Activated CD4-positive, alpha-beta T cell treated with anti-CD3 and anti-CD28 coated beads, Interleukin-2, Interleukin-4, amounts not matched to agents 100 ng/mL and 50 ng/mL, durations not matched to agents 16 hours and 8 hours (primary cell): ENCODE measurements around the gene GALR3.

Experiments
- DNase-seq: peaks from one replicate; pipeline ENCODE4 v3.0.0-alpha.2; 2020; ENCODE audit warnings: low spot score

GALR3 gene

DNA sequence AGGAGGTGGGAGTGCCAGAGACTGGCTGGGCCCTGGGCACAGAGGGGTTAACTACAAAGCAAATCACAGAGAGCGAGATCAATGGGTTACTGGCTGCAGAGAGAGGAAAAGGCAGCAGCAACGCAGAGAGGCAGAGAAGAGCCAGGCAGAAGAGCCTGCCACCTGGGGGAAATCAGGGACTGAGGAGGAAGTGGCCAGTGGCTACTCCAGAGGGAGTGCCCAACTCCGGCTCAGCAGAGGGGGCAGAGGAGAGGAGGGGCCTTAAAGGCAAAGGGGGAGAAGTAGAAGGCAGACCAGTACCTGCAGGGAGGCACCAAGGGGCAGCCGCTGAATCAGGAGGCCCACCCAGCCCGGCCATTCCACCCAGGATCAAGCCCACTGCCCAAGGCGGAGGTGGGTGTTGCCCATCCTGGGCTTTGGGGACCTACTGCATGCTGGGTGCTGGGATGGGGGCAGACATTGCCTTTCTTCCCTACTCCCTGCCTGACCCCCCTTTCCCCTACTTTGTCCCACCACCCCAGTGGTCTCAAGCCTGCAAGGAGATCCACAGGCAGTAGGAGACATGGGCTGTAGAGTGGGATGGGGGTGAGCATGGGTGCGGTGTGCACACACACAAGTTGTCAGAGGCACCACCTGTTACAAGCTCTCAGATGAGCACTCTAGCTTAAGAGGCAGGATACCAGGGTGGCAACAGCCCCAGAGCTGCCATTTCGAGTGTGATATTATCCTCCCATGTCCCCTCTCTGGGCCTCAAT lies 926 bp upstream of the GALR3 start:
- no peak for DNase-seq

GRCh38 chr22:37824674-37825641 lies 1.8 kb downstream of the GALR3 start:
- DNase-seq = peak; percentile 30

GRCh38 chr22:37827056-37827455 lies 3.9 kb downstream of the GALR3 start:
- DNase-seq = no peak

GRCh38 chr22:37830093-37830842 lies 7.1 kb downstream of the GALR3 start:
- no peak for DNase-seq

GRCh38 chr22:37831472-37831871 lies 8.3 kb downstream of the GALR3 start:
- DNase-seq = no peak

DNA sequence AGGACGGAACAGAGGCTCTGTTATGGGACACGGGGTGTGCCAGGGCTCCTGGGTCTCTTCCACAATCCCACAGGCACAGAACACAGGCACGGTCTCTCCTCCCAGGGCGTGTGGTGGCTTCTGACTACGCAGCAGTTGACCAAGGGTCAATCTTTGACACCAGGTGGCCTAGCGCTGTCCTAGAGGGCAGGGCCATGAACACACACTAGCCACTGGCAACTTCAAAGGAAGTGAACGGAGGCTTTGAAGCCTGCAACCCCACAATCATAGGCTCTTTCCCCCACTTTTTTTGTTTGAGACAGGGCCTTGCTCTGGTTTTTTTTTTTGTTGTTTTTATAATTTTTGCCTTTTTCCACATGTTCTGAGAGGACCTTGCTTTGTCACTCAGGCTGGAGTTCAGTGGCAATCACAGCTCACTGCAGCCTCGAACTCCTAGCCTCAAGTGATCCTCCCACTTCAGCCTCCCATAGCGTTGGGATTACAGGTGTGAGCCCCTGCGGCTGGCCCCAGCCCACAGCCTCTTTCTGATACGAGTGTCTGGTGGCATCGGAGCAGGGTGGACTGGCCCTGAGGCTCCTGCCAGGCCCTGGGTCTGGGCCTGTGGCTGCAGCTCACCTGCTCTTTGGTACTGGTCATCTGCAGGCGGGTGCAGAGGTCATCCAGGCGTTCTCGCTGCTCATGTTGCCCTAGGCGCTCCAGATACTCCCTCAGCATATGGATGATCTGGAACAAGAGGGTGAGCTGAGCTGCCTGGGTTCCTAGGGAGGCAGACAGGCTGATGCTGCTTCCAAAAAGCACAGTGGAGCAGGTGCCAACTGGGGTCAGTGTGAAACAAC lies 9.1 kb downstream of the GALR3 start:
- no peak for DNase-seq

GRCh38 chr22:37842015-37842793 lies 19.0 kb downstream of the GALR3 start:
- DNase-seq = no peak

DNA sequence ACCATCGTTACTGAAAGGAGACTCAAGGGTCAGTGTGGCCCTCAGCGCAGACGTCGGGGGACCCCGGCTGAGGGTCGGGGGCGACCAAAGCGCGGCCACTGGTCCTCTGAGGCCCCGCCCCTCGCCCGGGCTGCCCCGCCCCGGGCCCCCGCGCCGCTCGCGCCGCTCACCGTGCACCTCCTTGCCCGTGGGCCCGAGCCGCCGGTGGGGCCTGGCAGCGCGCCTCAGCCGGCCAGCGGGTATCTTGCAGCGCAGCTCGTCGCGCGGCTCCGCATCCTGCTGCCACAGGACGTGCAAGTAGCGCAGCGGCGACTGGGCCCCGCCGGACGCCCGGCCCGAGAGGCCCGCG lies 20.5 kb downstream of the GALR3 start:
- peak; percentile 45 for DNase-seq

- no peak for DNase-seq
Measured at GRCh38 chr22:37844904-37845329, 21.7 kb downstream of the GALR3 start.

GRCh38 chr22:37846433-37846832 lies 23.3 kb downstream of the GALR3 start:
- no peak for DNase-seq

DNA sequence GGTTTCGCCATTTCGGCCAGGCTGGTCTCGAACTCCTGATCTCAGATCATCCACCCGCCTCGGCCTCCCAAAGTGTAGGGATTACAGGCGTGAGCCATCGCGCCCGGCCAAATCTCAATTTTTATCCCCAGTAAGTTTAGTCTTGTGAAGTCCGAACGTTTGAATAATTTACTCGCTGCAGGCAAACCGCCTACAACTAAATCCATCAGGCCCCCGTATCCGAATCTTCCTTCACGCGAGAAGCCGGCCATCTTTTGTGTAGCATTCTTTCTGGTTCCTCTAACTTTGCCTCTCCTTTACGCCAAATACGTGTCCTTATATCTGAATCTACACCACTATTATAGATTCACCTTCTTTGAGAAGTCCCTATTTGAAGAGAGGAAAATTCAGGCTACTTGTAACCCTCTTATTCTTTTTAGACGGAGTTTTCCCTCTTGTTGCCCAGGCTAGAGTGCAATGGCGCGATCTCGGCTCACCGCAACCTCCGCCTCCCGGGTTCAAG lies 25.5 kb downstream of the GALR3 start:
- peak; percentile 19 for DNase-seq

GRCh38 chr22:37849089-37849751 lies 26.0 kb downstream of the GALR3 start, which contains the start of gene EIF3L:
Gene EIF3L (plus strand): TSS chr22:37849419. CDS start chr22:37849450, 31 bp downstream.
- DNase-seq = peak; percentile 93

GRCh38 chr22:37850801-37851200 lies 27.6 kb downstream of the GALR3 start:
- no peak for DNase-seq

- no peak for DNase-seq
Measured at GRCh38 chr22:37852418-37852817, 29.2 kb downstream of the GALR3 start.

DNA sequence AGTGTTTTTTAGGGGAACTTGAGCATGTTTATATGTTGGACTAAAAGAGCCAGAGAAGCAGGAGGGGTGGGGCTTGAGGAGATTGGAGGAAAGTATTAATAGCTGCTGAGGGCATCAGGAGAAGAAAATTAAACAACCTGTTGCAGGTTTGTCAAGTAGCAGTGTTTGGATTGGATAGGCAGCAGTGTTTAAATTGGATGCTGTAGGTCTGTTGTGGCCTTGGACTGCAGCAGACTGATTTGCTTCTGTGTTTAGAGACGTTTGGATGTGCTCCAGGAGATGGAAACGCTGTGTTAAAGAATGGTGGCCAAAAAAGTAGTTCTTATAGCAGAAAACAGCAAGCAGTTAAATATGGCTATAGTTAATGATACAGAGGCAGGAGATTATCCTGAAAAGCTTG lies 31.8 kb downstream of the GALR3 start:
- DNase-seq = no peak

GRCh38 chr22:37855462-37855861 lies 32.3 kb downstream of the GALR3 start:
- no peak for DNase-seq

DNA sequence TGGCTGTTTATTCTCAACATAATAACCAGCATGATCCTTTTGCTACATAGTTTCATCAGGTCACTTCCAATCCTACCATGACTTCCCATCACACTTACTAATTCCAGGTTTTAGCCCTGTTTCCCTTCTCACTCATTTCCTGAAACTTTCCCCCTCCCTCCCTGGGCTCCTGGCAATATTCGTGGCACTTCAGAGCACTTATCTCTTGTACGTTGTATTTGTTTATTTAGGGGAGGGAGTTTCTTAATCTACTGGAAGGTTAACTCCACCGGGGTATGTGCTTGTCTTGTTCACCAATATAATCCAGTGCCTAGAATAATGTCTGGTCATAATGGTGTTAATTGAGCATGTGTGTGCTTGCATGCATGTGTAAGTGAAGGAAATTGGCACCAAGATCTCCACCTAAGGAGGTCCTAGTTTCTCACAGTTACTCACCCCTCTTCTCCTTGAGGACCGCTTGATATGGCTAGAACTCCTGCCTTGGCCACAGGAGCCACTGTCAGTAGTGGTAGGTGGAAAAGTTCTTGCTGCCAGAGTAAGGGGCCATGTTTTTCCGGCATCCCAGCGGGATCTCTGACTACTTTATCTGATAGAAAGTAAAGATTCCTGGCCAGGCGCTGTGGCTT lies 37.7 kb downstream of the GALR3 start:
- no peak for DNase-seq

GRCh38 chr22:37862570-37863325 lies 39.6 kb downstream of the GALR3 start:
- DNase-seq = no peak

GRCh38 chr22:37865510-37865909 lies 42.3 kb downstream of the GALR3 start:
- DNase-seq = no peak
